GM19099 (cell line): ENCODE data around the gene GRB10.

Experiments used
- POLR2A ChIP-seq: IDR thresholded peaks from 3 replicates; pipeline ENCODE4 v1.6.1; 2011; ENCODE audit warnings: low read depth; ENCODE audit not compliant: insufficient read length; ENCODE audit errors: extremely low read depth

GRB10 gene

GRCh38 chr7:50707236-50708006 is 75.3 kb downstream of the GRB10 start:
- TF ChIP-seq POLR2A = no peak

DNA sequence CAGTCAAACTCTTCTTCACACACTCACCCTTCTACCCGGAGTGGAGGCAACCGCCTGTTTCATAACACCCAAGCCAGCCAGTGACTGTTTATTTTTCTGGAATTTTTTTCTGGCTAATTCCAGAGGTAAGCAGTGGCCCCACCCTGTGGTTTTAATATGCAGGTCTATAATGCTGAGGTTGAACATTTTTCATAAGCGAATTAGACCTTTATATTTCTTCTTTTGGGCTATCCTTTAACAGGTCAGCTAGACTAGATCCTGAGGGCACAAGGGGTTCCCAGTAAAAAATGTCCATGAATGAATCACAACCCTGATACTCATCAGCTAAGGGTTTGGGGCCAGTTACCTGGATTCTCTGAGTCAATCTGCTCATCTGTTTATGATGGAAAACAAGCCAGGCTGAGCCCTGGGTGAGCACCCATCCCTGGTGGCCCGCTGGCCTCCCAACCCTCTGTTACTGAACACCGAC is 76.2 kb downstream of the GRB10 start:
- TF ChIP-seq POLR2A = no peak

- no peak for TF ChIP-seq POLR2A
Observed at GRCh38 chr7:50704844-50705243, 77.9 kb downstream of the GRB10 start.

DNA sequence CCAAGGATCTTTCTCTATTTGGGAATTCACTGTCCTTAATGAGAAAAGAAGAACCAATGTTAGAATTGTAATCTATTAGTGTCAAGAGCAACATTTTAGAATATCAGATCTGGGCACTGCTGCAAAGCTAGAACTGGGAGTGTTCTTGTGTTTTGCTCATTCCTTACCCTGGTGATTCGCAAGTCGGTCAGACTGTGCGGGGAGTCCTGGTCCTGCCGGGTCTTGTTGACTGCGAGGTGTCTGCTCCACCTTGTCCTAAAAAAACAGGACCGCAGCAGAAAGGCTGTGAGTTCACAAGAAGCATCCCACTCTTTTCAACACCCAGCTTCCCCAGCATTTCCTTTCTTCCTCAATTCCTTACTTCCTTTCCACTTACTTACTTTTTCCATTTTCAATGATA is 79.0 kb downstream of the GRB10 start:
- TF ChIP-seq POLR2A = no peak

- no peak for TF ChIP-seq POLR2A
Observed at GRCh38 chr7:50699143-50699542, 83.6 kb downstream of the GRB10 start.

GRCh38 chr7:50697748-50698147 is 84.9 kb downstream of the GRB10 start:
- TF ChIP-seq POLR2A = no peak

GRCh38 chr7:50696810-50697582 is 85.7 kb downstream of the GRB10 start:
- no peak for TF ChIP-seq POLR2A

DNA sequence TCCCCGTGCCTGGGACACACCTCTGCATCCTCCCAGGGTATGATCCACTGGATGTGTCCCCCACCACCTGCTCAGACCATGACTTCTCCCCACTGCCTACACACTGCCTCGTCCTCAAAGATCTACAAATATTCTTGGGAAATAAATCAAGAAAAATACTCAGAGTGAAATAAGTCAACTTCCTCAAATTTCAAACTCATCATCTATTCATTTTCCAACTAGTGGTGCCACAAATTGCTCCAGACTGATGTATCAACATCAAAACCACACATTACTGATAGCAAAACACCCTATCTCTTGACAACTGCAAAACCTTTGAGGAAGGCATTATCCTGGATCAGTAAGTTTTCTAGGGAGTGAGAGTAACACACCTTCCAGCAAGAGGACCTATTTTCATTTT is 87.7 kb downstream of the GRB10 start:
- no peak for TF ChIP-seq POLR2A

- no peak for TF ChIP-seq POLR2A
Observed at GRCh38 chr7:50693455-50694130, 89.1 kb downstream of the GRB10 start.

GRCh38 chr7:50690541-50691011 is 92.1 kb downstream of the GRB10 start:
- TF ChIP-seq POLR2A = no peak

DNA sequence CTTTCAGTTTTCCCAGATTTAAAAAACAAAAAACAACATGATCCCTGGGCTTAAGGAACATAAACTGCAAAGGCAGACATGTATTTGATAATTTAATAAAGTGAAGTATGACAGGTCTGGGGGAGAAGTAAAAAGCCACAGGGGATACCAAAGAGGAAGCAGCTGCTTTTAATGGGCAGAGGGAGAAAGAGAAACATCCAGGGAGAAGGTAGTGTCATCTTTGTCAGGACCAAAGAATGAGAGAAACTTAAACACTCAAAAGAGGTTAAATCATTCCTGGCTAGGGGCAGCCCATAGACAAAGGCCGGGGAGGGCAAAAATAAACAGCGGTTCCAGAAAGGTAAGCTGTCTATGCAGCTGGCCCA is 94.5 kb downstream of the GRB10 start:
- TF ChIP-seq POLR2A = no peak

GRCh38 chr7:50687575-50688225 is 95.0 kb downstream of the GRB10 start:
- no peak for TF ChIP-seq POLR2A

DNA sequence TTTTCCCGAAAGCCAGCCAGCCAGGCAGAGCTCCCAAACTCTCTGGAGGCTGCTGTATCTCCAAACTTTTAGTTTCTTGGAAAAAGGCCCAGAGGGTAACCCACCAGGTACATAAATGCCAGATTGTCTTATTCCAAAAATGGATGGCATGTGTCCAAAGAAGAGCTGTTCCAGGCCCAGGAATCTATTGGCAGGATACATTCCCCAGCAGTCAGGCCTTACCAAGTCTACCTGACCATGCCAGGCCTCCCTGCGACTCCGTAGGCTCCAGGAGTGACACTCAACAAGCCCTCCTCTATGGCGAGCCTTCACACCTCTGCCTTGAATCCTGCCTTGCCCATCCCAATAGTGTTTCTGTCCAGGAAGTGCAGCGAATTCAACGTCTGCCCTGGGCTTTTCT is 95.6 kb downstream of the GRB10 start:
- no peak for TF ChIP-seq POLR2A

- no peak for TF ChIP-seq POLR2A
Observed at GRCh38 chr7:50685135-50686065, 97.3 kb downstream of the GRB10 start.
